ENCODE results near the gene CAMK2G. TPM values are rescaled to one million over a fixed set of nuclear protein-coding genes. Genes with fewer than 3 reads are reported as not detected.

Gene CAMK2G
- total RNA-seq, 4 donors from 2014 or later: 10.6 to 35.8 (median 15.6) TPM

DNA sequence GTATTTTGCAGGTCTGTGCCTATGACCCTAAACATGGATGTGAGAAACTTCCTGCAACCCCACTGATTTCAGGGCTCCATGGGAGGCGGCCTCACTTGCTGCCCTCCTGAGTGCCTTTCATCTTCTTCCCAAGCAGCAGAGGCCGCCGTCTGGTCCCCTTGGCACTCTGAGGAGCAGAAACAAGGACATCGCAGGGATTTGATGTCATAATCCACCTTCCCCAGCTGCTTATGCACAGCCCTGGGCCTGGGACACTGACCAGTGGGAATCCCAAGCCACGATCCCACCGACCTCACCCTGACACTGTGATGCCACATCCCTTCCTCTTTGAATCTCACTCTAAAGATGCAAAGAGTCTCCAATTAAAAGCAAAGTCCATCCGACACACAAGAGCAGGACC lies 7.7 kb downstream of the CAMK2G start:
- TF ChIP-seq, protein P1, sequence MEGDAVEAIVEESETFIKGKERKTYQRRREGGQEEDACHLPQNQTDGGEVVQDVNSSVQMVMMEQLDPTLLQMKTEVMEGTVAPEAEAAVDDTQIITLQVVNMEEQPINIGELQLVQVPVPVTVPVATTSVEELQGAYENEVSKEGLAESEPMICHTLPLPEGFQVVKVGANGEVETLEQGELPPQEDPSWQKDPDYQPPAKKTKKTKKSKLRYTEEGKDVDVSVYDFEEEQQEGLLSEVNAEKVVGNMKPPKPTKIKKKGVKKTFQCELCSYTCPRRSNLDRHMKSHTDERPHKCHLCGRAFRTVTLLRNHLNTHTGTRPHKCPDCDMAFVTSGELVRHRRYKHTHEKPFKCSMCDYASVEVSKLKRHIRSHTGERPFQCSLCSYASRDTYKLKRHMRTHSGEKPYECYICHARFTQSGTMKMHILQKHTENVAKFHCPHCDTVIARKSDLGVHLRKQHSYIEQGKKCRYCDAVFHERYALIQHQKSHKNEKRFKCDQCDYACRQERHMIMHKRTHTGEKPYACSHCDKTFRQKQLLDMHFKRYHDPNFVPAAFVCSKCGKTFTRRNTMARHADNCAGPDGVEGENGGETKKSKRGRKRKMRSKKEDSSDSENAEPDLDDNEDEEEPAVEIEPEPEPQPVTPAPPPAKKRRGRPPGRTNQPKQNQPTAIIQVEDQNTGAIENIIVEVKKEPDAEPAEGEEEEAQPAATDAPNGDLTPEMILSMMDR (IDR thresholded peaks at IDR 0.05): no peak
- no peak for ATAC-seq (ENCODE audit: low FRiP score)
- no peak for DNase-seq (ENCODE audit: low spot score)

- no peak for DNase-seq (ENCODE audit: low spot score)
- TF ChIP-seq, protein P1 (IDR thresholded peaks at IDR 0.05): no peak
- ATAC-seq (ENCODE audit: low FRiP score): no peak
Observed at GRCh38 chr10:73865459-73866442, 8.6 kb downstream of the CAMK2G start.

- TF ChIP-seq, protein P1 (IDR thresholded peaks at IDR 0.05): no peak
- DNase-seq (ENCODE audit: low spot score): no peak
- no peak for ATAC-seq (ENCODE audit: low FRiP score)
Observed at GRCh38 chr10:73865107-73865458, 9.3 kb downstream of the CAMK2G start.

- TF ChIP-seq, protein P1 (IDR thresholded peaks at IDR 0.05): no peak
Observed at GRCh38 chr10:73864229-73864628, 10.1 kb downstream of the CAMK2G start.

DNA sequence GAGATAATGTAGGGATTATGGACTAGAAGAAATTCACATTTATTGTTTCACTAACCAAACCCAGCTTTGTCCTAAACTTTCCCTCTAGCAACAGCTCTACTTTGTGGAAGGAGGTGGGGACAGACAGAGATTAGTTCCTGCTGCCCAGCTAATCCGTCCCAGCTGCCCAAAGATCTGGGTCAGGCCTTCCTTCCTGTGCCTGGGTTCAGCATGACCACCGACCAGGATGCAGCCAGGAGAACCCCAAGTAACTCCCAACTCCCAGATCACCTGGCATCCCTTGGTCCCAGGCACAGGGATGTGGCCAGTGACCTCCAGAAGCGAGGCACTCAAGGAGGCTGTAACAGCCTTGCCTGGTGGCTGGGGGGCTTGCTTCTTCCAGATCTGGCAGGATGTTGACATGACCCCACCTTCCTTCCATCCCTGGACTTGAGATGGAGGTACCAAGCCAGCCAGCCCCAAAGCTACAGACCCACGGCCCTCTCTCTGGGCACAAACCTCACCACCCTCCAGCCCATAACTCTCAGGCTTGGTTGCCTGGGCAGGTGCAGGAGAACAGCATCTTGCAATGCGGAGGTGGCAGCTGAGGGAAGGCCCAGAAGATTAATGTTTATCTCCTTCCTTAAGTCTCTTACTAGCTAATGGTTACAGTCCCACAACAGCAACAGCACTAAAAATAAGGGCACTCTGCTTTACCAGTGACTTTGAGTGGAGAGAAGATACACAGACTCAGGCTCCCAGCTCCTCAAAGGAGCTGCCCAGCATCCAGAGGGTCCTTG lies 11.1 kb downstream of the CAMK2G start:
- ATAC-seq (ENCODE audit: low FRiP score) (no peak), DNase-seq (ENCODE audit: low spot score) (no peak)
- TF ChIP-seq, protein P1 (IDR thresholded peaks at IDR 0.05): no peak

More at GRCh38 chr10:73864229-73864628, 10.1 kb downstream of the CAMK2G start:
- DNase-seq (ENCODE audit: low spot score): no peak
- ATAC-seq (ENCODE audit: low FRiP score): no peak

DNA sequence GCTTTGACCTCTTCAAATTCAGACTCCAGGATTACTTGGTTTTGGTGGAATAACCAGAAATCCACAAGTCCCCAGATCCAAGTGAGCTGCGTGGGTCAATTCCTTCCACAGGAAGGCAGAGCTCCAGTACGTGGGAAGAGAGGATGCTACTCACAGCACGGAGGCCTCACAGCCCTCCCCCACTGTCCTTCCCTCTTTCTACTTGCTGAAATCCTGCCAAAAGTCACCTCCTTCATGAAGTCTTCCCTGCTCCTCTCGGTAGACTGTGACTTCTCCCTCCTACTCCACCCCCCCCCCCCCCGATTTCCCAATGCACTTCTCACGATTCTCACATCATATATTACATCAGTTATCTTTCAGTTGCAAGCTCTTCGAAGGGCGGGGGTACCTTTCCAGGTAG lies 12.3 kb downstream of the CAMK2G start:
- TF ChIP-seq, protein P1 (IDR thresholded peaks at IDR 0.05): no peak
- DNase-seq (ENCODE audit: low spot score) (no peak), ATAC-seq (ENCODE audit: low FRiP score) (no peak)

Data from omental fat pad (tissue), 4 donors.